GM23248 (cell line): ENCODE measurements around the gene PID1.

Source experiments
- EZH2 ChIP-seq: fragments of 200-600 bp; sonication (generic); IDR thresholded peaks from 2 replicates; pipeline ENCODE4 v1.6.1; 2018; ENCODE audit warnings: antibody characterized with exemption, mild to moderate bottlenecking; ENCODE audit not compliant: insufficient read depth, poor library complexity, severe bottlenecking
- EZH2phosphoT487 ChIP-seq: fragments of 200-600 bp; sonication (generic); IDR thresholded peaks from 2 replicates; pipeline ENCODE4 v1.6.1; 2018; ENCODE audit warnings: antibody characterized with exemption, moderate library complexity, mild to moderate bottlenecking, low read depth; ENCODE audit not compliant: insufficient read depth

- TF ChIP-seq EZH2phosphoT487 (no peak), EZH2 (no peak)
Measured at GRCh38 chr2:229240984-229241491, 30.0 kb downstream of the PID1 start.
